Stimulated activated CD8-positive, alpha-beta memory T cell treated with anti-CD3 and anti-CD28 coated beads, Interleukin-15, amount 100 ng/mL, for 4 hours (primary cell): ENCODE measurements around the gene ARID3B.

Source experiments
- DNase-seq, 2 donors: peaks; one replicate each; pipeline ENCODE4 v3.0.0-alpha.2; 2020; ENCODE audit warnings: low read depth in 2 of 2

The ARID3B gene

GRCh38 chr15:74603789-74604705, 63.0 kb downstream of the ARID3B start:
- no peak for DNase-seq

GRCh38 chr15:74604983-74605794, 64.2 kb downstream of the ARID3B start:
- DNase-seq = no peak

DNA sequence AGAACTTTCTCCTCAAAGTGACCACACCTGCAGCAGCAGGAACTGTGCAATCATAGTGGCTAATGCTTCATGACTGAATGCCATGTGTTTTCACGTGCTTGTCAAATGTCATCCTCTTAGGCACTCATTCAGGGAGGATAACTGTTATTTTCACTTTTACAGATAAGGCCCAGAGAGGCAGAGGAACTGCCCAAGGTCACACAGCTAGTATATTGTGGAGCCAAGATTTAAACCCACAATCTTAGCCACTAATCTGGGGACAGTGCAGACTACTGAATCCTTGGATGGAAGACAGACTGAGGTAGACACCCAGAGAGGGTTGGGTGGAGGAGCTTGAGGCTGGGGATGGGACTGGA, 64.8 kb downstream of the ARID3B start:
- DNase-seq = no peak

DNA sequence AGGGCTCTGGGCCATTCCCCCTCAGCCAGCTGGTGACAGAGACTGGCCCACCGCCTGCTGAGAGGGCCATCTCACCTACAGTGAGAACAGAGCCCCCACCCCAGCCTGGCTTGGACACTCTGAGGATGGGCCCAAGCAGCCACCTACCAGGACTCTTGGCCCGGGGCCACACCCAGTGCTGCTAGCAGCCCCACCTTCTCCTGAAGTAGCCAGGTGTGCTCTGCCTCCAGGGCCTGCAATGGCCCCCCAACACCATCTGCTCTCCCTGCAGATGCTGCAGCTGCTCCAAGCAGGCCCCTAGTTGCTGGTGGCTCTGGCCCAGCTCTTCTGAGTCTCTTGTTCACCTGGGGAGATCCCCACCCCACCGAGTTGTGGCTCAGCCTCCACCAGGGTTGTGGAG, 67.8 kb downstream of the ARID3B start:
- no peak for DNase-seq

DNA sequence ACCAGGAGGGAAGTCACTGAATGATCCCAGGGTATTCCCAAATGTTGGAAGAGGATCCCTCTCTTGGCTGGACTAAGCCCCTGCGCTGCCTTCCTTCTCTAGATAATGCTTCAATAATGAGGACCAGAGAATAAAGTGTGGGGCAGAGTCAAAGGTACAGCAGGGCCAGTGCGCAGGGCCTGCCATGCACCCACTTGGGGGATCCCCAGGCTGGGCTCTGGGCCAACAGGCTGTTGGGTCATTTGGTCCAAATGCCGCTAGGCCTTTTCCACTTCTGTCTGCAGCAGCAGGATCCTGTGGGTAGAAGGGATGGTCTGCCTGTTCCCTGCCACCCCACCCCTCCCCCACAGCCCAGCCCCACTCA, 68.9 kb downstream of the ARID3B start:
- DNase-seq = no peak

DNA sequence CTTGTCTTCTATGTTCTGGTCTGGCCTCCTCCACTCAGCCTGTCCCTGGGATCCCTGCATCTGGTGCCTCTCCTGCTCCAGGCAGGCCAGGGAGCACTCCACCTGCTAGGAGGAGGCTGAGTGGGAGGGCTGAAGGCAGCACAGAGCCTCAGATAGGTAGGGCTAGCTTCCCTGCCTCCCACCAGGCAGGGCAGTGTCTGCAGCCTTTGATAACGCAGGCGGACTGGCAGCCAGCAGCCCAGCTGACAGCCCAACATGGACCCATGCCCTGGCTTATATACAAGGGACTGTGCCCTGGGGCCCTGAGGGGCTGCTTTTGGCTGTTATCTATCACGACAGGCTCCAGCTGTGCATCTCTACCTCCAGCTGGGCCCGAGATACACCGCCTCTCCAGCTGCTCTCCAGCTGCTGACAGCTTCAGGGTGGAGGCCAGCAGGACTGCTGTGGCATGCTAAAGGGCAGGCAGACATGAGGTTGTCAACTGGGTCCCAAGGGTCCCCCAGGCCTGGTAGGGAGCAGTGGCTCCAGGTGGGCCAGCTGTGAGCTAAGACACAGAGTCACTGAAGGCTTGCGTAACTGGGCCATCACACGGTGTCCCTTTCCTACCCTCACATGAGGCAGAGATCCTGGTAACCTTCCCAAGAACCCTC, 69.4 kb downstream of the ARID3B start:
- no peak for DNase-seq

DNA sequence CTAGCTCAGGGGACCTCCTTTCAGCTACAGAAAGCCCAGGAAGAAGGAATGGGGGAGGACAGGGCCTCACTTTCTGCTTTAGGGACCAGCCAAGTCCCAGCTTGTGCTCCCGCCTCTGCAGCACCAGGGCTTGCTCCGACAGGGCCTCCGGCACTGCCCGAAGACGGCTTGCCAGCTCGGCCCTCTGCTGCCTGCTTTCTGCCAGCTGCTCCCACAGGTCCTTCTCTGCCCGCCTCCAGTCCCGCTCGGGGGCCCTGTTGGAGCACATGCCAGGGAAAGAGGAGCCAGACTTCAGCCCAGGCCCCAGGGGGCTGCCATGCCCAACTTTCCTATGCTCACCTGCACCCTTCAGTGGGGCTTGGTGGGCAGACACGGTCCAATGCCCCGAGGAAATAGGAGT, 70.3 kb downstream of the ARID3B start:
- no peak for DNase-seq

DNA sequence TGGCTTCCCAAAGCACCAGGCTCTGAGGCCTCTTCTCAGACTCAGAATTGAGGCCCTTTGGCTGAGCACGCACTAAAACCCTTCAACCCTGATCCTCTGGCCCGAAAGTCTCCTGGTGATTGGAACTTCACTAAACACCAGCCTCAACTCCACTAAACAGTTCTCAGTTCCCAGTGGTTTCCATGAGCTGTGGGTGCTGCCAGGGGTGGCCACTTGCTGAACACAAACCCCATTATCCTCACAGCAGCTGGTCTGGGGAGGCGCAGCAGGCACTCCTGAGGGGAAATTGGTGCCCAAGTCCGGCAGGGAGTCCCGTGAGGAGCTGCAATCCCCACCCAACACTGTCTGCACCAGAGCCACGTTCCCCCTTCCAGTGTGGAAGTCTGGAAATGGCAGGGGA, 70.8 kb downstream of the ARID3B start:
- DNase-seq = no peak

DNA sequence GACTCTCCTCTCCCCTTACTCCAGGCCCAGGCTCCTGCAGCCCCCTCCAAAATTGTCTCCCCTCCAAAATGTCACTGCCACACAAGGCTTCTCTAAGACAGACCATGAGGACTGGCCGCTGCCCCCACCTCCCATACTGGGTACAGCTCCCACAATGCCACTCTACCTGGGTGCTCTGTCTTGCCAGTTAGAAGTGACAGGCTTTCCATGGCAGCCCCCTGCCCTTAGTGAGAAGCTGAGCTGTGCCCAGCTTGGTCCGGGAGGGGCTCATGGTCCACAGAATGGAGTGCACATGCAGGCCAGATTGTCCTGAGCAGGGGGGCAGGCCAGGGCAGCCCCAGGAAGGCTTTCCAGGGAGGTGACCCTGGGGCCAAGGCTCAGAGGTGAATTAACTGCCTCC, 71.7 kb downstream of the ARID3B start:
- DNase-seq = no peak

DNA sequence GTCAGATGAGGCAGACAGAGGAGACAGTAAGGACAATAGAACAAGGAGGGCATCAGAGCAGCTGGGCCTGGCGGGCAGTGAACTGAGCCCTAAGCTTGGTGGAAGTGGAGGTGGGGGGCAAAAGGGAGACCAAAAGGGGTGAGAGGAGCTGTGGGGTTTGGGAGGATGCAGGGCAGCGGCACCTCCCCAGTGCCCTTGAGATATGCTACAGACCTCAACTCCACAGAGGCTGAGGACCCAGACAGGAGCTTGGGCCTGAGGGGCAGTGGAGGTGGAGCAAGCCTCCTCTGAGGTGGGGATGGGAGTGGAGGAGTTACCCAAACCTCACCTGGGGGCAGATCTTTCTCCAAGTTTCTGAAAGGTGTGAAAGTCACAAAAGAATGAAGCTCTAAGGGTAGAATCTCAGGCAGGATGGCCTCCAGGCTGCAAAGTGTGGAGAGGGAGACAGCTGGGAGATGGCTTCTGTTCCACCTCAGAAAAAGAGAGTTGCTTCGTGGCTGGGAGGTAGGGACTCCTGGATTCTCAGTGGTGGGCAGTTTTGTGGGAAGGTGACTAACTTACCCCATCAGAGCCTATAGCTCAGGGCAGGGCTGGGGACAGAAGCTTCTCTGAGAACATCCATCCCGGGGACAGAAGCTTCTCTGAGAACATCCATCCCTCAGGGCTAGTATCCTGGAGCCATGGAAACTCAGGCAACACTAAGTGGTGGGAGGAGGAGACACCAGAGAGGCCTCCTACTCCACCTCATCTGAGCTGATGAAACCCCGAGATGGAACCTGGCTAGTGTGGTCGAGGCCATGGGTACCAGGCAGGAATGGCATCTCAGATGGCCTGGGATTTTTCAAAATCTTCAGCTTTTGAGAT, 72.3 kb downstream of the ARID3B start:
- DNase-seq = no peak

GRCh38 chr15:74613953-74614743, 73.1 kb downstream of the ARID3B start:
- DNase-seq = no peak

- DNase-seq = peak; percentile 78 to 89
Measured at GRCh38 chr15:74614744-74615507, 73.9 kb downstream of the ARID3B start.

- peak; percentile 89 to 94 for DNase-seq
Measured at GRCh38 chr15:74615508-74616365, 74.7 kb downstream of the ARID3B start, which contains the start of gene CLK3. Gene CLK3, plus strand, starts transcription at chr15:74615836. Its CDS starts 3,361 bp downstream, at chr15:74619197.

- peak; percentile 31 to 48 for DNase-seq
Measured at GRCh38 chr15:74616366-74616939, 75.4 kb downstream of the ARID3B start.

- DNase-seq = no peak
Measured at GRCh38 chr15:74616996-74617395, 76.0 kb downstream of the ARID3B start.

- DNase-seq = no peak
Measured at GRCh38 chr15:74618841-74619596, 78.0 kb downstream of the ARID3B start.

GRCh38 chr15:74619916-74620635, 79.1 kb downstream of the ARID3B start:
- DNase-seq = no peak
